ENCODE measurements around the gene FHIT.

The FHIT gene

GRCh38 chr3:59709702-59710553 lies 1541.3 kb downstream of the FHIT start:
- no peak for DNase-seq (ENCODE audit: low spot score)

GRCh38 chr3:59708202-59708601 lies 1543.0 kb downstream of the FHIT start:
- no peak for DNase-seq (ENCODE audit: low spot score)

- DNase-seq (ENCODE audit: low spot score), result no peak
Observed at GRCh38 chr3:59704292-59704691, 1547.0 kb downstream of the FHIT start.

- no peak for DNase-seq (ENCODE audit: low spot score)
Observed at GRCh38 chr3:59699648-59700320, 1551.5 kb downstream of the FHIT start.
